ENCODE results near the gene TAS2R16.
A peak's percentile ranks its signal among the peaks of the same experiment; 100 is the strongest.
"Not testable (repeated sequence)": the region's sequence is repeated elsewhere in the genome, so short reads cannot be mapped to it uniquely, and the experiment has no call there.

The TAS2R16 gene

DNA sequence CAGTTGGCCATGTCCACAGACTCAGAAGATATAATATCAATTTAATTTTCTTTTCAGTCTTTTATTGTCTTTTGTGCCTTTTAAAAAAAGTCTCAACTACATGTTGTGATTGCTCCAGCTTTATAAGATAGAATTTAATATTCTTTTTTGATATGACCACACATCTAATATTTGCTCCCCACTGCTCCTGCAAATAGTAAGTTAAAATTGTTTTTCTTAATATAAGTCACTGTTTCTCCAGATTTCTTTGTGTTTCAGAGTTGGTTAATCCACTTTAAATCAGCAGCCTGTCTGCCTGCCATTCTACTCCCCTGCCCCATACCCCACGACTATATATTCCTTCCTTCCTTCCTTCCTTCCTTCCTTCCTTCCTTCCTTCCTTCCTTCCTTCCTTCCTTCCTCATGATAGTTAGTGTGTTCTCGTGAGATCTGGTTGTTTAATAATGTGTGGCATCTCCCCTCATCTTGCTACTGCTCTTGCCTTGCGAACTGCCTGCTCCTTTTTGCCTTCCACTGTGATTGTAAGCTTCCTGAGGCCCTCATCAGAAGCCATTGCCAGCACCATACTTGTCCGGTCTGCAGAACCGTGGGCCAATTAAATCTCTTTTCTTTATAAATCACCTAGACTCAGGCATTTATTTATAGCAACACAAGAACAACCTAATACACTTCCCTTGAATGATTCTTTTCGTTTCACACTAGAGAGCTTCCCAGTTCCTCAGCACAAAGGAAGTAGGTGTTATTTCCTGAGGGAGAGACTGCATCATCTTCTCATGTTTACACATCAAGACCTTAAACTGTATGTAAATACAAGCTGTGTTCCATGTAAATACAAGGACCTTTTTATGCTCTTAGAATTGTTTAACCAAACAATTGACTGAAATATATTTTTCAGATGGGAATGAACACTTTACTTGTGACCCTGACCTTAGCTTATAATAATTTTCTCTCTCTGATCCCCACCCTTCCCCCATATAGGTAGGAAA, 24.5 kb downstream of the TAS2R16 start:
- DNase-seq: peak; percentile 4

DNA sequence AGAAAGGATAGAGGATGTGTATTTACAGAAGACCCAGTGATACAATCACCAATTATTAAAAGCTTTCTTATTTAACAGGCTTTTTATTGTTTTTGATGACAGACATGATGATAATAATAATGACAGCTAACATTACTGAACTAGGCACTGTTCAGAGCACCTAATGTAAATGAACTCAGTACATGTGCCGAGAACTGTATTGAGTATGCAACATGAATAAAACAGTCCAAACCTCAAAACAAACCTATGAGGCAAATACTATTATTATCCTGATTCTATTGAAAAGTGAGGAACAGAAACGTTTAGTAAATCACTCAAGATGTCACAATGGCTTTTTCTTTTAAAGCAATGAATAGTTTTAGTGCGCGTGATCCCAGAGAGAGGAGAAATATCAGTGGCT, 27.1 kb downstream of the TAS2R16 start:
- DNase-seq: no peak

GRCh38 chr7:122965306-122965705, 30.2 kb downstream of the TAS2R16 start:
- peak; percentile 70 for DNase-seq

DNA sequence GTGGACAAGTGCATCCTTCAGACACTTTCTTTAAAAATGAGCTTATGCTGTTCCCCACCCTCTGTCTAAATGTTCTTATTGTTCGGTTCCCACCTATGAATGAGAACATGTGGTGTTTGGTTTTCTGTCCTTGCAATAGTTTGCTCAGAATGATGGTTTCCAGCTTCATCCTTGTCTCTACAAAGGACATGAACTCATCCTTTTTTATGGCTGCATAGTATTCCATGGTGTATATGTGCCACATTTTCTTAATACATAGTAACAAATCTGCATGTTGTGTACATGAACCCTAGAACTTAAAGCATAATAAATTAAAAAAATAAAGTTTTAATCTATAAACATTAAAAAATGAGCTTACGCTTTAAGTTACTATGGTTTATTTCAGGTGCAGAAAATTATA, 41.8 kb downstream of the TAS2R16 start:
- not testable (repeated sequence) for DNase-seq

GRCh38 chr7:122951006-122951405, 44.5 kb downstream of the TAS2R16 start:
- no peak for DNase-seq

DNA sequence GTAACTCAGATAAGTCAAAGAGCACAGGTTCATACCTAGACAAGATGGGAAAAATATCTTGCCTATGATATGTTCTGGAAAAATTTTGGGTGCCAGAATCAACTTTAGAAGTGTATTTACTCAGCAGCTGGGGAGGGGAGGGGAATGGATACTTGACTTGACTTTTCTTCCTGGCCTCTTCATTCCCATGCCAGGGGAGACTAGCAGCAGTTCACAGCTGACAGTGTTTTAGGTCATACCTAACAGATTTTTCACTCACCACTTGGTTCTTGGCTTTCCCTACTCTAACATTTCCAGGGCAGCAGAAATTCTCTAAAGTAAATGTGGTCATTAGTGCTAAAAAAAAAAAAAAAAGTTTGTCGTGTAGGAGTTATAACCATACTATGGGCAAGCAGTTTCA, 46.3 kb downstream of the TAS2R16 start:
- DNase-seq: no peak
